SK-N-SH treated with all-trans-retinoic acid at 6 μM for 48 hours (cell line): ENCODE measurements around the gene MPLKIP.

Source experiments
- ARNTL ChIP-seq: fragments of 450-650 bp; formaldehyde crosslinking; IDR thresholded peaks from 2 replicates; pipeline ENCODE4 v1.5.0; 2020; ENCODE audit warnings: low read depth, mild to moderate bottlenecking, moderate library complexity, borderline replicate concordance
- CSDC2 ChIP-seq: fragments of 250-450 bp; sonication (Bioruptor Pico); IDR thresholded peaks from 2 replicates; pipeline ENCODE4 v1.5.0; 2020; ENCODE audit warnings: mild to moderate bottlenecking, moderate library complexity
- ISL1 ChIP-seq: fragments of 250-450 bp; sonication (Bioruptor Pico); IDR thresholded peaks from 2 replicates; pipeline ENCODE4 v2.1.2; 2022; ENCODE audit warnings: mild to moderate bottlenecking, moderate library complexity
- PPARA ChIP-seq: fragments of 250-450 bp; sonication (Bioruptor Pico); IDR thresholded peaks from 2 replicates; pipeline ENCODE4 v1.5.0; 2020; ENCODE audit warnings: mild to moderate bottlenecking, borderline replicate concordance
- RARB ChIP-seq: fragments of 250-450 bp; sonication (Bioruptor Pico); IDR thresholded peaks from 2 replicates; pipeline ENCODE4 v1.8.0; 2021; ENCODE audit warnings: mild to moderate bottlenecking, moderate library complexity
- SNAI2 ChIP-seq: fragments of 250-450 bp; sonication (Bioruptor Pico); IDR thresholded peaks from 2 replicates; pipeline ENCODE4 v1.5.0; 2020; ENCODE audit warnings: mild to moderate bottlenecking, moderate library complexity
- ZFP3 ChIP-seq: fragments of 250-450 bp; sonication (Bioruptor Pico); IDR thresholded peaks from 2 replicates; pipeline ENCODE4 v1.5.0; 2020; ENCODE audit warnings: mild to moderate bottlenecking, moderate library complexity
- ZFP30 ChIP-seq: fragments of 450-650 bp; formaldehyde crosslinking; IDR thresholded peaks from 2 replicates; pipeline ENCODE4 v1.5.0; 2022; ENCODE audit warnings: mild to moderate bottlenecking, moderate library complexity
- ZNF565 ChIP-seq: fragments of 450-650 bp; formaldehyde crosslinking; conservative IDR thresholded peaks from 2 replicates; pipeline ENCODE4 v1.5.0; 2020; ENCODE audit warnings: low read depth, mild to moderate bottlenecking, moderate library complexity
- TF ChIP-seq, protein P1 (sequence below): fragments of 250-450 bp; sonication (Bioruptor Pico); IDR thresholded peaks from 2 replicates; pipeline ENCODE4 v1.8.0; 2021; ENCODE audit warnings: low read depth, mild to moderate bottlenecking, moderate library complexity, borderline replicate concordance
- TF ChIP-seq, protein P2 (sequence below): fragments of 250-450 bp; sonication (Bioruptor Pico); IDR thresholded peaks from 2 replicates; pipeline ENCODE4 v1.5.0; 2020; ENCODE audit warnings: mild to moderate bottlenecking, moderate library complexity
- TF ChIP-seq, protein P3 (sequence below): fragments of 250-450 bp; sonication (Bioruptor Pico); IDR thresholded peaks from 2 replicates; pipeline ENCODE4 v1.8.0; 2020; ENCODE audit warnings: mild to moderate bottlenecking, moderate library complexity, borderline replicate concordance
- TF ChIP-seq, protein P4 (sequence below): fragments of 250-450 bp; sonication (Bioruptor Pico); IDR thresholded peaks from 2 replicates; pipeline ENCODE4 v1.5.1; 2021; ENCODE audit warnings: mild to moderate bottlenecking, moderate library complexity

DNA sequence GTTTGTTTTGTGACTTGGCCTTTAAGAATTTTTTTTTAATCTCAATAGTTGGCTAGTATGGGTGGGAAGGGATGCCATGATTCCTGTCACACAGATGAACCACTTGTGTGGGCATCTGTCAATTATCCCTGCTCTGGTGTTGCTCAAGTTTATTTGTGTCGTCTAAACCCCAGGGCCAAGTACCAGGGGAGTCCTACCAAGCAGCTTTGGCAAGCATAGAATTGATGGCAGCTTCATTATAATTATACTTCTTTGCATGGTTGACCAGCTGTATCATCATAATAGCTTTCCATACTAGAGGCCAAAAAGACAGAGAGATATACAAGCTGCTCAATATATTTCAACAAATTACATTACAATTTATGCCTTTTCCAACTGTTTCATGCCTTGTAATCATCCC lies 30.8 kb upstream of the MPLKIP start:
- no peak for TF ChIP-seq SNAI2
- TF ChIP-seq, protein P1, sequence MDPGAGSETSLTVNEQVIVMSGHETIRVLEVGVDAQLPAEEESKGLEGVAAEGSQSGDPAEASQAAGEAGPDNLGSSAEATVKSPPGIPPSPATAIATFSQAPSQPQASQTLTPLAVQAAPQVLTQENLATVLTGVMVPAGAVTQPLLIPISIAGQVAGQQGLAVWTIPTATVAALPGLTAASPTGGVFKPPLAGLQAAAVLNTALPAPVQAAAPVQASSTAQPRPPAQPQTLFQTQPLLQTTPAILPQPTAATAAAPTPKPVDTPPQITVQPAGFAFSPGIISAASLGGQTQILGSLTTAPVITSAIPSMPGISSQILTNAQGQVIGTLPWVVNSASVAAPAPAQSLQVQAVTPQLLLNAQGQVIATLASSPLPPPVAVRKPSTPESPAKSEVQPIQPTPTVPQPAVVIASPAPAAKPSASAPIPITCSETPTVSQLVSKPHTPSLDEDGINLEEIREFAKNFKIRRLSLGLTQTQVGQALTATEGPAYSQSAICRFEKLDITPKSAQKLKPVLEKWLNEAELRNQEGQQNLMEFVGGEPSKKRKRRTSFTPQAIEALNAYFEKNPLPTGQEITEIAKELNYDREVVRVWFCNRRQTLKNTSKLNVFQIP, result no peak
- TF ChIP-seq, protein P2, sequence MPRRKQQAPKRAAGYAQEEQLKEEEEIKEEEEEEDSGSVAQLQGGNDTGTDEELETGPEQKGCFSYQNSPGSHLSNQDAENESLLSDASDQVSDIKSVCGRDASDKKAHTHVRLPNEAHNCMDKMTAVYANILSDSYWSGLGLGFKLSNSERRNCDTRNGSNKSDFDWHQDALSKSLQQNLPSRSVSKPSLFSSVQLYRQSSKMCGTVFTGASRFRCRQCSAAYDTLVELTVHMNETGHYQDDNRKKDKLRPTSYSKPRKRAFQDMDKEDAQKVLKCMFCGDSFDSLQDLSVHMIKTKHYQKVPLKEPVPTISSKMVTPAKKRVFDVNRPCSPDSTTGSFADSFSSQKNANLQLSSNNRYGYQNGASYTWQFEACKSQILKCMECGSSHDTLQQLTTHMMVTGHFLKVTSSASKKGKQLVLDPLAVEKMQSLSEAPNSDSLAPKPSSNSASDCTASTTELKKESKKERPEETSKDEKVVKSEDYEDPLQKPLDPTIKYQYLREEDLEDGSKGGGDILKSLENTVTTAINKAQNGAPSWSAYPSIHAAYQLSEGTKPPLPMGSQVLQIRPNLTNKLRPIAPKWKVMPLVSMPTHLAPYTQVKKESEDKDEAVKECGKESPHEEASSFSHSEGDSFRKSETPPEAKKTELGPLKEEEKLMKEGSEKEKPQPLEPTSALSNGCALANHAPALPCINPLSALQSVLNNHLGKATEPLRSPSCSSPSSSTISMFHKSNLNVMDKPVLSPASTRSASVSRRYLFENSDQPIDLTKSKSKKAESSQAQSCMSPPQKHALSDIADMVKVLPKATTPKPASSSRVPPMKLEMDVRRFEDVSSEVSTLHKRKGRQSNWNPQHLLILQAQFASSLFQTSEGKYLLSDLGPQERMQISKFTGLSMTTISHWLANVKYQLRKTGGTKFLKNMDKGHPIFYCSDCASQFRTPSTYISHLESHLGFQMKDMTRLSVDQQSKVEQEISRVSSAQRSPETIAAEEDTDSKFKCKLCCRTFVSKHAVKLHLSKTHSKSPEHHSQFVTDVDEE (CRISPR knock-in tag), result no peak
- TF ChIP-seq, protein P3, sequence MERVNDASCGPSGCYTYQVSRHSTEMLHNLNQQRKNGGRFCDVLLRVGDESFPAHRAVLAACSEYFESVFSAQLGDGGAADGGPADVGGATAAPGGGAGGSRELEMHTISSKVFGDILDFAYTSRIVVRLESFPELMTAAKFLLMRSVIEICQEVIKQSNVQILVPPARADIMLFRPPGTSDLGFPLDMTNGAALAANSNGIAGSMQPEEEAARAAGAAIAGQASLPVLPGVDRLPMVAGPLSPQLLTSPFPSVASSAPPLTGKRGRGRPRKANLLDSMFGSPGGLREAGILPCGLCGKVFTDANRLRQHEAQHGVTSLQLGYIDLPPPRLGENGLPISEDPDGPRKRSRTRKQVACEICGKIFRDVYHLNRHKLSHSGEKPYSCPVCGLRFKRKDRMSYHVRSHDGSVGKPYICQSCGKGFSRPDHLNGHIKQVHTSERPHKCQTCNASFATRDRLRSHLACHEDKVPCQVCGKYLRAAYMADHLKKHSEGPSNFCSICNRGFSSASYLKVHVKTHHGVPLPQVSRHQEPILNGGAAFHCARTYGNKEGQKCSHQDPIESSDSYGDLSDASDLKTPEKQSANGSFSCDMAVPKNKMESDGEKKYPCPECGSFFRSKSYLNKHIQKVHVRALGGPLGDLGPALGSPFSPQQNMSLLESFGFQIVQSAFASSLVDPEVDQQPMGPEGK, result no peak
- TF ChIP-seq CSDC2 (CRISPR knock-in tag), result no peak
- no peak for TF ChIP-seq ISL1
- no peak for TF ChIP-seq ZFP3 (CRISPR knock-in tag)
- no peak for TF ChIP-seq PPARA
- TF ChIP-seq, protein P4, sequence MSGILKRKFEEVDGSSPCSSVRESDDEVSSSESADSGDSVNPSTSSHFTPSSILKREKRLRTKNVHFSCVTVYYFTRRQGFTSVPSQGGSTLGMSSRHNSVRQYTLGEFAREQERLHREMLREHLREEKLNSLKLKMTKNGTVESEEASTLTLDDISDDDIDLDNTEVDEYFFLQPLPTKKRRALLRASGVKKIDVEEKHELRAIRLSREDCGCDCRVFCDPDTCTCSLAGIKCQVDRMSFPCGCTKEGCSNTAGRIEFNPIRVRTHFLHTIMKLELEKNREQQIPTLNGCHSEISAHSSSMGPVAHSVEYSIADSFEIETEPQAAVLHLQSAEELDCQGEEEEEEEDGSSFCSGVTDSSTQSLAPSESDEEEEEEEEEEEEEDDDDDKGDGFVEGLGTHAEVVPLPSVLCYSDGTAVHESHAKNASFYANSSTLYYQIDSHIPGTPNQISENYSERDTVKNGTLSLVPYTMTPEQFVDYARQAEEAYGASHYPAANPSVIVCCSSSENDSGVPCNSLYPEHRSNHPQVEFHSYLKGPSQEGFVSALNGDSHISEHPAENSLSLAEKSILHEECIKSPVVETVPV (CRISPR knock-in tag), result no peak
- TF ChIP-seq ZNF565 (CRISPR knock-in tag), result no peak
- TF ChIP-seq RARB (CRISPR knock-in tag), result no peak
- TF ChIP-seq ARNTL (CRISPR knock-in tag), result no peak
- TF ChIP-seq ZFP30 (CRISPR knock-in tag), result no peak
